GM18517 (cell line): ENCODE data around the gene HS3ST2.

Experiments
- ATAC-seq: cut with Tn5 transposase; IDR thresholded peaks from one replicate; pipeline ENCODE4 v1.9.1; 2021; ENCODE audit warnings: mild to moderate bottlenecking, moderate library complexity; ENCODE audit not compliant: unreplicated experiment

Gene HS3ST2

GRCh38 chr16:22813948-22814710 lies at the start of gene HS3ST2:
Gene HS3ST2, plus strand, starts transcription at chr16:22814162. Its CDS starts 449 bp downstream, at chr16:22814611.
- no peak for ATAC-seq

GRCh38 chr16:22764662-22765327 lies 49.2 kb upstream of the HS3ST2 start:
- no peak for ATAC-seq

- ATAC-seq: no peak
These were observed 48.5 kb upstream of the HS3ST2 start for GRCh38 chr16:22765479-22765878.

- ATAC-seq: no peak
These were observed 43.1 kb upstream of the HS3ST2 start for GRCh38 chr16:22770866-22771265.

- no peak for ATAC-seq
These were observed 42.4 kb upstream of the HS3ST2 start for GRCh38 chr16:22771551-22771950.

GRCh38 chr16:22775220-22775922 lies 38.6 kb upstream of the HS3ST2 start:
- no peak for ATAC-seq

- no peak for ATAC-seq
These were observed 32.5 kb upstream of the HS3ST2 start for GRCh38 chr16:22781480-22781879.

GRCh38 chr16:22782314-22782713 lies 31.6 kb upstream of the HS3ST2 start:
- ATAC-seq: no peak

GRCh38 chr16:22784690-22785214 lies 29.2 kb upstream of the HS3ST2 start:
- ATAC-seq: no peak

- no peak for ATAC-seq
These were observed 28.4 kb upstream of the HS3ST2 start for GRCh38 chr16:22785552-22785951.

GRCh38 chr16:22786284-22786683 lies 27.7 kb upstream of the HS3ST2 start:
- ATAC-seq: no peak

GRCh38 chr16:22786691-22787090 lies 27.3 kb upstream of the HS3ST2 start:
- ATAC-seq: no peak

- ATAC-seq: no peak
These were observed 26.3 kb upstream of the HS3ST2 start for GRCh38 chr16:22787466-22788192.

- no peak for ATAC-seq
These were observed 25.8 kb upstream of the HS3ST2 start for GRCh38 chr16:22788193-22788530.

- no peak for ATAC-seq
These were observed 24.5 kb upstream of the HS3ST2 start for GRCh38 chr16:22789281-22789945.

GRCh38 chr16:22797551-22797950 lies 16.4 kb upstream of the HS3ST2 start:
- no peak for ATAC-seq

- ATAC-seq: no peak
These were observed 14.8 kb upstream of the HS3ST2 start for GRCh38 chr16:22799113-22799512.

- no peak for ATAC-seq
These were observed 9.1 kb upstream of the HS3ST2 start for GRCh38 chr16:22804893-22805292.

GRCh38 chr16:22805326-22805725 lies 8.6 kb upstream of the HS3ST2 start:
- no peak for ATAC-seq

- no peak for ATAC-seq
These were observed 7.2 kb upstream of the HS3ST2 start for GRCh38 chr16:22806811-22807210.
